GM06990 (cell line): ENCODE results near the gene OGDH.

Source experiments
- DNase-seq: peaks from one replicate; pipeline ENCODE4 v3.0.0-alpha.2; 2011; ENCODE audit not compliant: insufficient read length; ENCODE audit errors: extremely low read depth
- H3K27me3 ChIP-seq: replicated peaks from 2 replicates; pipeline ENCODE4 v1.6.0; 2011; ENCODE audit warnings: low read length; ENCODE audit not compliant: control insufficient read depth, insufficient read depth
- H3K36me3 ChIP-seq: 2 replicates; pipeline ENCODE4 v1.5.1; 2011; ENCODE audit warnings: low read length; ENCODE audit not compliant: control insufficient read depth, insufficient read depth
- H3K4me3 ChIP-seq: replicated peaks from 2 replicates; pipeline ENCODE4 v1.5.1; 2011; ENCODE audit warnings: low read depth, mild to moderate bottlenecking, control low read depth, low read length
- CTCF ChIP-seq: IDR thresholded peaks from 2 replicates; pipeline ENCODE4 v1.5.1; 2011; ENCODE audit warnings: low read length, control low read depth, mild to moderate bottlenecking, inconsistent platforms; ENCODE audit not compliant: insufficient read depth, poor library complexity, severe bottlenecking

OGDH gene

GRCh38 chr7:44740055-44740454, 133.6 kb downstream of the OGDH start:
- no peaks in the 10 kb centered on the region for H3K36me3 ChIP-seq
- DNase-seq = no peak
- no peak for TF ChIP-seq CTCF
- H3K27me3 ChIP-seq = no peaks in the 10 kb centered on the region
- no peak overlapping the region for H3K4me3 ChIP-seq

- DNase-seq = no peak
- Histone ChIP-seq H3K36me3 (no peaks in the 10 kb centered on the region), H3K4me3 (no peak overlapping the region), H3K27me3 (no peaks in the 10 kb centered on the region)
- TF ChIP-seq CTCF = no peak
These were observed 137.3 kb downstream of the OGDH start for GRCh38 chr7:44743750-44744149.

GRCh38 chr7:44748045-44748947, 141.9 kb downstream of the OGDH start, which contains the start of gene ZMIZ2:
Gene ZMIZ2 (plus strand): TSS chr7:44748847. CDS start chr7:44756250, 7,403 bp downstream.
- peak; percentile 91 for DNase-seq

GRCh38 chr7:44748948-44749731, 142.7 kb downstream of the OGDH start:
- peak overlapping the region; percentile 94 for H3K4me3 ChIP-seq
- 0 out of 2 replicates have a peak, but pooled peaks cover 2% of the 10 kb centered on the region for H3K36me3 ChIP-seq
- peak; percentile 1 for TF ChIP-seq CTCF
- DNase-seq = peak; percentile 69
- no peaks in the 10 kb centered on the region for H3K27me3 ChIP-seq

More at GRCh38 chr7:44748045-44748947, 141.9 kb downstream of the OGDH start, which contains the start of gene ZMIZ2:
- Histone ChIP-seq H3K36me3 (0 out of 2 replicates have a peak, but pooled peaks cover 2% of the 10 kb centered on the region), H3K4me3 (peak within 1 kb of the TSS; percentile 94), H3K27me3 (no peaks in the 10 kb centered on the region)
- no peak for TF ChIP-seq CTCF

- Histone ChIP-seq H3K27me3 (no peaks in the 10 kb centered on the region), H3K4me3 (peak overlapping the region; percentile 94), H3K36me3 (peaks cover 5% of the 10 kb centered on the region)
- TF ChIP-seq CTCF = no peak
- DNase-seq = no peak
These were observed 143.6 kb downstream of the OGDH start for GRCh38 chr7:44749992-44750391.
